SKM-1 treated with dmso at 0.1 percent for 144 hours (cell line): ENCODE data around the gene MYLIP.

Experiments used
- DNase-seq: peaks from one replicate; lab custom pipeline; 2025; ENCODE audit not compliant: unreplicated experiment; lab: John Stamatoyannopoulos, UW

The MYLIP gene

GRCh38 chr6:16128759-16129622, at the start of gene MYLIP:
TSS of gene MYLIP (plus strand) at chr6:16129086. CDS start at chr6:16129323, 237 bp downstream.
- peak; percentile 92 for DNase-seq

- DNase-seq = no peak
Measured at GRCh38 chr6:16079354-16079753, 49.5 kb upstream of the MYLIP start.

- no peak for DNase-seq
Measured at GRCh38 chr6:16080204-16080603, 48.7 kb upstream of the MYLIP start.

GRCh38 chr6:16081326-16081725, 47.6 kb upstream of the MYLIP start:
- DNase-seq = no peak

GRCh38 chr6:16082361-16082760, 46.5 kb upstream of the MYLIP start:
- no peak for DNase-seq

GRCh38 chr6:16086965-16087364, 41.9 kb upstream of the MYLIP start:
- no peak for DNase-seq

GRCh38 chr6:16087386-16087785, 41.5 kb upstream of the MYLIP start:
- DNase-seq = no peak

- DNase-seq = no peak
Measured at GRCh38 chr6:16088409-16088808, 40.5 kb upstream of the MYLIP start.

GRCh38 chr6:16089232-16090062, 39.4 kb upstream of the MYLIP start:
- DNase-seq = no peak

- no peak for DNase-seq
Measured at GRCh38 chr6:16090452-16090851, 38.4 kb upstream of the MYLIP start.

GRCh38 chr6:16090920-16091319, 38.0 kb upstream of the MYLIP start:
- DNase-seq = no peak

- peak; percentile 41 for DNase-seq
Measured at GRCh38 chr6:16092140-16092539, 36.7 kb upstream of the MYLIP start.

GRCh38 chr6:16092990-16093389, 35.9 kb upstream of the MYLIP start:
- DNase-seq = peak; percentile 64

GRCh38 chr6:16095180-16095579, 33.7 kb upstream of the MYLIP start:
- no peak for DNase-seq

GRCh38 chr6:16097382-16098171, 31.3 kb upstream of the MYLIP start:
- no peak for DNase-seq

GRCh38 chr6:16098211-16098610, 30.7 kb upstream of the MYLIP start:
- DNase-seq = no peak

- no peak for DNase-seq
Measured at GRCh38 chr6:16102208-16102607, 26.7 kb upstream of the MYLIP start.

GRCh38 chr6:16103722-16104121, 25.2 kb upstream of the MYLIP start:
- DNase-seq = no peak

GRCh38 chr6:16104624-16105433, 24.1 kb upstream of the MYLIP start:
- no peak for DNase-seq

- DNase-seq = peak; percentile 81
Measured at GRCh38 chr6:16105854-16106253, 23.0 kb upstream of the MYLIP start.
